Fibroblast of lung (primary cell): ENCODE results near the gene GDI1. TPM values are rescaled to one million over a fixed set of nuclear protein-coding genes. Genes with fewer than 3 reads are reported as not detected.

Experiments
- DNase-seq, 2 donors: peaks; one replicate each; pipeline versions ENCODE4 v3.0.0 to v3.0.0-alpha.2; 2010; ENCODE audit warnings: low read depth in 2 of 2
- H2AFZ ChIP-seq: 2 replicates; pipeline ENCODE4 v1.5.1; 2012; ENCODE audit warnings: low read length, control low read depth, inconsistent platforms
- H3K27ac ChIP-seq: 2 replicates; pipeline ENCODE4 v1.5.1; 2011; ENCODE audit warnings: low read length, control low read depth; ENCODE audit not compliant: insufficient read depth
- H3K27me3 ChIP-seq: 2 replicates; pipeline ENCODE4 v1.5.1; 2011; ENCODE audit warnings: mild to moderate bottlenecking, low read length; ENCODE audit not compliant: control insufficient read depth, insufficient read depth
- H3K36me3 ChIP-seq: 2 replicates; pipeline ENCODE4 v1.5.1; 2011; ENCODE audit warnings: low read length; ENCODE audit not compliant: control insufficient read depth, insufficient read depth
- H3K4me1 ChIP-seq: 2 replicates; pipeline ENCODE4 v1.5.1; 2011; ENCODE audit warnings: low read length; ENCODE audit not compliant: control insufficient read depth, insufficient read depth; ENCODE audit errors: extremely low read depth
- H3K4me2 ChIP-seq: 2 replicates; pipeline ENCODE4 v1.5.1; 2011; ENCODE audit warnings: low read length, control low read depth; ENCODE audit not compliant: insufficient read depth; ENCODE audit errors: extremely low read depth
- H3K4me3 ChIP-seq, 4 experiments: fragments of 200-600 bp in 1 of 4; sonication (generic) in 1 of 4; replicated peaks in 1 of 4; 2 replicates each; pipeline ENCODE4 v1.5.1; 2011 to 2016; ENCODE audit warnings: low read length in 4 of 4, low read depth in 3 of 4, mild to moderate bottlenecking in 3 of 4, control low read depth in 2 of 4, inconsistent platforms in 1 of 4, mixed read lengths in 1 of 4; ENCODE audit not compliant: insufficient read depth in 1 of 4; ENCODE audit errors: control extremely low read depth in 1 of 4
- H3K79me2 ChIP-seq: 2 replicates; pipeline ENCODE4 v1.5.1; 2012; ENCODE audit warnings: mild to moderate bottlenecking, low read length, inconsistent platforms; ENCODE audit not compliant: control insufficient read depth, insufficient read depth
- H3K9ac ChIP-seq: 2 replicates; pipeline ENCODE4 v1.5.1; 2011; ENCODE audit warnings: mild to moderate bottlenecking, low read length, control low read depth; ENCODE audit not compliant: insufficient read depth
- H3K9me3 ChIP-seq: 2 replicates; pipeline ENCODE4 v1.5.1; 2012; ENCODE audit warnings: low read depth, low read length; ENCODE audit not compliant: control insufficient read depth, insufficient read depth
- H4K20me1 ChIP-seq: 2 replicates; pipeline ENCODE4 v1.5.1; 2011; ENCODE audit warnings: low read length; ENCODE audit not compliant: control insufficient read depth, insufficient read depth; ENCODE audit errors: extremely low read depth
- CTCF ChIP-seq, 2 donors: IDR thresholded peaks in 1 of 2; conservative IDR thresholded peaks in 1 of 2; 1 replicate in 1 of 2; 2 replicates in 1 of 2; pipeline ENCODE4 v1.5.1; 2011 to 2012; ENCODE audit warnings: low read length in 2 of 2, control low read depth in 1 of 2, inconsistent platforms in 1 of 2, low read depth in 1 of 2, mild to moderate bottlenecking in 1 of 2
- EZH2 ChIP-seq: IDR thresholded peaks from 2 replicates; pipeline ENCODE4 v1.5.1; 2012; ENCODE audit warnings: low read length, control low read depth, mild to moderate bottlenecking; ENCODE audit errors: missing control alignments
- polyA plus RNA-seq, 2 donors: library from polyadenylated mRNA; depleted of rRNA in 1 of 2; stranded (reverse) in 1 of 2; unstranded in 1 of 2; fragments of >200 nt; gene quantifications; 2 replicates each; pipeline ENCODE4 v1.2.1, GENCODE V29; 2011 to 2012; ENCODE audit warnings: missing spikeins in 1 of 2
- total RNA-seq: library from RNA; depleted of rRNA; stranded (reverse); fragments of >200 nt; gene quantifications from 2 replicates; pipeline ENCODE4 v1.2.1, GENCODE V29; 2014

Gene GDI1
- total and polyA plus RNA-seq, 2 donors (not counting 1 experiment from before 2014, with no cell fraction given) = 86.5 to 134 TPM

- peaks cover 7% of the 10 kb centered on the region for H3K4me1 ChIP-seq
- TF ChIP-seq CTCF (conservative IDR thresholded peaks at IDR 0.05 in 1 of 2, IDR thresholded peaks at IDR 0.05 in 1 of 2; ENCODE audit: low read depth in 1 of 2, low read length in 2 of 2) (no peak), EZH2 (no peak)
These were observed 11.5 kb downstream of the GDI1 start for GRCh38 chrX:154448484-154448883.

GRCh38 chrX:154449618-154450017 lies 12.7 kb downstream of the GDI1 start:
- no peak for TF ChIP-seq CTCF (conservative IDR thresholded peaks at IDR 0.05 in 1 of 2, IDR thresholded peaks at IDR 0.05 in 1 of 2; ENCODE audit: low read depth in 1 of 2, low read length in 2 of 2)
- TF ChIP-seq EZH2 = no peak
- H3K36me3 ChIP-seq = peaks cover 8% of the 10 kb centered on the region
- H4K20me1 ChIP-seq = no peaks in the 10 kb centered on the region
- H3K4me2 ChIP-seq = no peak overlapping the region
- H3K4me1 ChIP-seq = peaks cover 7% of the 10 kb centered on the region
- H3K9ac ChIP-seq = no peak overlapping the region
- no peak overlapping the region for H3K27ac ChIP-seq
- H2AFZ ChIP-seq = no peak overlapping the region
- no peaks in the 10 kb centered on the region for H3K27me3 ChIP-seq
- no peaks in the 10 kb centered on the region for H3K9me3 ChIP-seq
- no peak overlapping the region for H3K4me3 ChIP-seq
- no peak for DNase-seq
- peaks cover 23% of the 10 kb centered on the region for H3K79me2 ChIP-seq

More at GRCh38 chrX:154448484-154448883, 11.5 kb downstream of the GDI1 start:
- Histone ChIP-seq H3K4me3 (no peak overlapping the region), H3K79me2 (peaks cover 26% of the 10 kb centered on the region), H3K9me3 (no peaks in the 10 kb centered on the region), H3K27ac (no peak overlapping the region), H3K9ac (no peak overlapping the region), H3K4me2 (no peak overlapping the region), H2AFZ (no peak overlapping the region), H4K20me1 (no peaks in the 10 kb centered on the region), H3K36me3 (peaks cover 8% of the 10 kb centered on the region), H3K27me3 (no peaks in the 10 kb centered on the region)
- no peak for DNase-seq

GRCh38 chrX:154450312-154450711 lies 13.4 kb downstream of the GDI1 start:
- Histone ChIP-seq H3K4me2 (no peak overlapping the region), H3K36me3 (peaks cover 8% of the 10 kb centered on the region), H3K4me3 (no peak overlapping the region), H3K27me3 (no peaks in the 10 kb centered on the region), H3K4me1 (peaks cover under 1% of the 10 kb centered on the region), H2AFZ (no peak overlapping the region), H4K20me1 (no peaks in the 10 kb centered on the region), H3K9ac (no peak overlapping the region), H3K27ac (no peak overlapping the region), H3K9me3 (no peaks in the 10 kb centered on the region), H3K79me2 (peaks cover 16% of the 10 kb centered on the region)
- no peak for DNase-seq
- no peak for TF ChIP-seq EZH2
- no peak for TF ChIP-seq CTCF (conservative IDR thresholded peaks at IDR 0.05 in 1 of 2, IDR thresholded peaks at IDR 0.05 in 1 of 2; ENCODE audit: low read depth in 1 of 2, low read length in 2 of 2)
